HUES64 (cell line): ENCODE measurements around the gene CNEP1R1.
A peak's percentile ranks its signal among the peaks of the same experiment; 100 is the strongest.

ENCODE experiments used
- H3K27ac ChIP-seq: 2 replicates; pipeline ENCODE4 v1.7.0; 2013; ENCODE audit warnings: low read depth, low read length, inconsistent platforms
- H3K27me3 ChIP-seq: 2 replicates; pipeline ENCODE4 v1.6.1; 2013; ENCODE audit warnings: mild to moderate bottlenecking, low read length; ENCODE audit not compliant: insufficient read depth
- H3K36me3 ChIP-seq: 2 replicates; pipeline ENCODE4 v1.6.1; 2013; ENCODE audit warnings: mild to moderate bottlenecking, low read length; ENCODE audit not compliant: insufficient read depth
- H3K4me1 ChIP-seq: 2 replicates; pipeline ENCODE4 v1.6.1; 2013; ENCODE audit warnings: mild to moderate bottlenecking, low read length, moderate library complexity; ENCODE audit not compliant: insufficient read depth
- H3K4me3 ChIP-seq: 2 replicates; pipeline ENCODE4 v1.5.1; 2013; ENCODE audit warnings: mild to moderate bottlenecking, low read length, moderate library complexity
- H3K9ac ChIP-seq: 2 replicates; pipeline ENCODE4 v1.6.1; 2013; ENCODE audit warnings: mild to moderate bottlenecking, low read depth, low read length
- H3K9me3 ChIP-seq: 2 replicates; pipeline ENCODE4 v1.6.1; 2013; ENCODE audit warnings: low read depth, low read length; ENCODE audit not compliant: insufficient read depth
- WGBS: fragments of 150-250, 120-280 bp; methylation state at CpG from one replicate; pipeline ENCODE4 v1.1.7; 2013; ENCODE audit warnings: missing lambda C conversion rate; 5-methylcytosine and 5-hydroxymethylcytosine counted together

Gene CNEP1R1

DNA sequence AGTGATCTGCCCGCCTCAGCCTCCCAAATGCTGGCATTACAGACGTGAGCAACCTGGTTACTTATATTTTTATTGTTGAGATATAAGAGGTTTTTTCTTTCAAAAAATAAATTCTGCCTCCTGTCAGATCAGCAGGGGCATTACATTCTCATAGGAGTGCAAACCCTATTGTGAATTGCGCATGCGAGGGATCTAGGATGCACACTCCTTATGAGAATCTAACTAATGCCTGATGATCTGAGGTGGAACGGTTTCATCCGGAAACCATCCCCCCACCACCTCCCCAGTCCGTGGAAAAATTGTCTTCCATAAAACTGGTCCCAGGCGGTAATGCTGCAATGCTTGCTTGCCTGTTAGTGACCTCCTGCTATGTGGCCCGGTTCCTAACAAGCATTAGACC lies 7.5 kb upstream of the CNEP1R1 start:
- no peaks in the 10 kb centered on the region for H3K27me3 ChIP-seq
- WGBS, result 93% methylated on average over 9 of the region's 9 CpGs
- no peak overlapping the region for H3K27ac ChIP-seq
- H3K4me1 ChIP-seq, result peaks cover 9% of the 10 kb centered on the region
- no peak overlapping the region for H3K4me3 ChIP-seq
- H3K36me3 ChIP-seq, result no peaks in the 10 kb centered on the region
- no peaks in the 10 kb centered on the region for H3K9me3 ChIP-seq
- H3K9ac ChIP-seq, result no peak overlapping the region

DNA sequence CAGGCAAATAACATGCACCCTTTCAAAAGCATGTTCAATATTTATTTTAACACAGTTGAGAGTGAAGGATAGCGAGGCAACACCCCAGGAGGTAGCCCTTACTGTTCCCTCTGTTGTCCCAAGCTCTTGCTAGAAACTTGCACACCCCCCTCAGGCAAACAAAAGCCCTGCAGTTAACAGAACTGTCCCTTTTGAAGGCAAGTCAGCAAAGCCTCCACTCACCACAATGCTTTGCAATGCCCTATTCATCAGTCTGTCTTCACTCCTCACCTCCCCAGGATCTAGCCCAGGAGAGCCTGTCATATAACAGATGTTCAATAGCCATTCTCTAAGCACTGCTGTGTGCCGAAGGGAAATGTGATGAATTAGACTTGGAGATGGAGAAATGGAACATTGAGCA lies 3.5 kb upstream of the CNEP1R1 start:
- H3K9ac ChIP-seq, result no peak overlapping the region
- no peaks in the 10 kb centered on the region for H3K36me3 ChIP-seq
- H3K4me3 ChIP-seq, result no peak overlapping the region
- peaks cover 16% of the 10 kb centered on the region for H3K4me1 ChIP-seq
- WGBS, result 49% methylated on average over 2 of the region's 2 CpGs
- no peaks in the 10 kb centered on the region for H3K27me3 ChIP-seq
- no peaks in the 10 kb centered on the region for H3K9me3 ChIP-seq
- H3K27ac ChIP-seq, result no peak overlapping the region

DNA sequence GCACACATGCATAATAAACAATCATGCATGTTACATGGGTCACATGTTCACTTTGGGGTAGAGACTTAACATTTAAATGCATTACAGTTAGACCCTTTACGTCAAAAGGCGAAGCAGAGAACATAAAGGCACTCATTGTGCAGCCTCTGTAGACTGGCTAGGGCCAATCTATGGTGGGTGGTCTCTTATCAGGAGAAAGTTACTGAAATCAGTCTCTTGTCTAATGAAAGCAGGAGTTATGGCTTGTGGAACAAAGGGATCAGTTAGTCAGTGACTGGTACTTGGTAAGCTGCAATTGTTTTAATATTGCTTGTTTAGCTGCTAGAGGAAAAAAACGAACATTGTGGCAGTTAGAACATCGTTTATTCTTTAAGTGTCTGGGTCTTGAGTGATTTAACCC lies 1.4 kb upstream of the CNEP1R1 start:
- H3K9me3 ChIP-seq, result no peaks in the 10 kb centered on the region
- H3K27me3 ChIP-seq, result no peaks in the 10 kb centered on the region
- H3K4me3 ChIP-seq, result no peak overlapping the region
- H3K4me1 ChIP-seq, result peaks cover 16% of the 10 kb centered on the region
- H3K36me3 ChIP-seq, result peaks cover 5% of the 10 kb centered on the region
- WGBS, result 81% methylated on average over 4 of the region's 4 CpGs
- H3K9ac ChIP-seq, result no peak overlapping the region
- H3K27ac ChIP-seq, result no peak overlapping the region

DNA sequence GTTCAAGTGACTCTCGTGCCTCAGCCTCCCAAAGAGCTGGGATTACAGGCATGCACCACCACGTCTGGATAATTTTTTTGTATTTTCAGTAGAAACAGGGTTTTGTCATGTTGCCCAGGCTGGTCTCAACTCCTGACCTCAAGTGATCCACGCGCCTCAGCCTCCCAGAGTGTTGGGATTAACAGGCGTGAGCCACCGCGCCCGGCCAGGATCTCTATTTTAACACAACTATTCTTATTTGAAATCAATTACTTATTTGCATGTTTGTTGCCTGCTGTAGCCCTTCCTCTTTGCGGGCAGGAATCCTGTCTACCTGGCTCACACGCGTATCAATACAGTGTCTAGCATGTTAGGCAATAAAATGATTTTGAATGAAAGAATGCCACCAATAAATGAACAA lies 818 bp upstream of the CNEP1R1 start:
- Histone ChIP-seq H3K9ac (no peak overlapping the region), H3K36me3 (peaks cover 11% of the 10 kb centered on the region), H3K9me3 (no peaks in the 10 kb centered on the region), H3K4me1 (peaks cover 16% of the 10 kb centered on the region), H3K4me3 (no peak overlapping the region; the same call in 1 of the 2 replicates), H3K27me3 (no peaks in the 10 kb centered on the region), H3K27ac (peak overlapping the region; percentile 1; the same call in 1 of the 2 replicates)
- 95% methylated on average over 11 of the region's 11 CpGs for WGBS

DNA sequence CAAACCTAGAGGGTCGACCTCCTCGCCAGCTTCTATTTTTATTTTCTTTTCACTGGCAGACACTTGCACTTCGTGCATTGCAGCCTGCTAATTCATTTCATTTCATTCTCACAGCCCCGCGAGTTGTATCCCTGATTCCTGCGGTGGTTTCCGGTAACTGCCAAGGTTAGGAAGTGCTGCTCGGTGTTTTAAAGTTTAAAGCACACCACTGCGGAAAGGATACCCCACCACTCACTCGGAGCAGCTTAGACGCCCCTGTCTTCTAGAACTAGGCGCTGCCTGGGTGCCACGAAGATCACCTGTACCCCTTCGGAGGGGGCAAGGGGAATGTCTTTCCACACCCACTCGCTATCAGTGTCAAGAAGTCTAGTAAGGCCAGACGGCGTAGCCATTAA lies 509 bp downstream of the CNEP1R1 start:
- Histone ChIP-seq H3K9ac (peak overlapping the region; percentile 68), H3K4me3 (peak overlapping the region; percentile 99), H3K4me1 (peaks cover 16% of the 10 kb centered on the region), H3K36me3 (peaks cover 24% of the 10 kb centered on the region), H3K9me3 (no peaks in the 10 kb centered on the region), H3K27me3 (no peaks in the 10 kb centered on the region), H3K27ac (no peak overlapping the region)
- WGBS, result 1% methylated on average over 17 of the region's 17 CpGs

DNA sequence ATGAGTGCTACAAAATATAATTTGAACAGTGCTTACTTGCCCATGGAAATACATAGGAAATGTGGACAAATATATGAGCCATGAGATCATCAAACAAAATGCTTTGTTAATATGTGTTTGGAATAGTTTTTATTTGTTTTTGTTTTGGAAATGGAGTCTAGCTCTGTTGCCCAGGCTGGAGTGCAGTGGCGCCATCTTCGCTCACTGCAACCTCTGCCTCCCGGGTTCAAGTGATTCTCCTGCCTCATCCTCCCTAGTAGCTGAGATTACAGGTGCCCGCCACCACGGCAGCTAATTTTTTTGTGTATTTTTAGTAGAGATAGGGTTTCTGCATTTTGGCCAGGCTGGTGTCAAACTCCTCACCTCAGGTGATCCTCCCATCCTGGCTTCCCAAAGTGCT lies 2.8 kb downstream of the CNEP1R1 start:
- H3K4me1 ChIP-seq, result peaks cover 7% of the 10 kb centered on the region; the same call in 1 of the 2 replicates
- H3K4me3 ChIP-seq, result no peak overlapping the region
- no peaks in the 10 kb centered on the region for H3K9me3 ChIP-seq
- no peak overlapping the region for H3K9ac ChIP-seq
- H3K36me3 ChIP-seq, result peaks cover 42% of the 10 kb centered on the region
- no peaks in the 10 kb centered on the region for H3K27me3 ChIP-seq
- no peak overlapping the region for H3K27ac ChIP-seq
- WGBS, result 93% methylated on average over 3 of the region's 5 CpGs

- Histone ChIP-seq H3K4me1 (0 out of 2 replicates have a peak, but pooled peaks cover 4% of the 10 kb centered on the region), H3K27ac (no peak overlapping the region), H3K4me3 (no peak overlapping the region), H3K9me3 (no peaks in the 10 kb centered on the region), H3K27me3 (no peaks in the 10 kb centered on the region), H3K9ac (no peak overlapping the region), H3K36me3 (peaks cover 59% of the 10 kb centered on the region)
- 91% methylated on average over 3 of the region's 3 CpGs for WGBS
Measured at GRCh38 chr16:50035468-50035992, 10.5 kb downstream of the CNEP1R1 start.

DNA sequence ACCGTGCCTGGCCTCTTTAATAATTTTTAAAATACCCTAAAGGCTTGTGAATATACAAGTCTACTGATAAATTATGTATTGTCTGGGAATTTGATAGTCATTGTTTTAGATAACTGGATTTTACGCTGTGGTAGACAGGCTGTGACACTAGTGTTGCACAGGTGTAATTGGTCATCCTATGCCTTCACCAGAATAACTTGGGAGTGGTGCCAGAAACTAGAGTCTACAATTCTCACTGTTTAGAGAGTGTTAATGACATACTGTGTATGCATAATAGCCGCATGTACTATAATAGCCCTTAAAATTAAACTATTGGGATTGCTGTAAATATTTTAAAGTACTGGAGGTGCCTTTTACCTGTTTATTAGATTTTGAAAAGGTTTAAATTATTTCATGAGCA lies 11.4 kb downstream of the CNEP1R1 start:
- Histone ChIP-seq H3K9me3 (no peaks in the 10 kb centered on the region), H3K4me3 (no peak overlapping the region), H3K9ac (no peak overlapping the region), H3K36me3 (peaks cover 52% of the 10 kb centered on the region), H3K27ac (no peak overlapping the region), H3K27me3 (no peaks in the 10 kb centered on the region), H3K4me1 (0 out of 2 replicates have a peak, but pooled peaks cover 4% of the 10 kb centered on the region)
- 98% methylated on average over 2 of the region's 3 CpGs for WGBS

- Histone ChIP-seq H3K4me3 (no peak overlapping the region), H3K9me3 (no peaks in the 10 kb centered on the region), H3K36me3 (peaks cover 43% of the 10 kb centered on the region), H3K9ac (no peak overlapping the region), H3K4me1 (0 out of 2 replicates have a peak, but pooled peaks cover 4% of the 10 kb centered on the region), H3K27ac (no peak overlapping the region), H3K27me3 (no peaks in the 10 kb centered on the region)
- WGBS, result 83% methylated on average over 2 of the region's 2 CpGs
Measured at GRCh38 chr16:50037662-50038220, 12.7 kb downstream of the CNEP1R1 start.

- Histone ChIP-seq H3K9me3 (no peaks in the 10 kb centered on the region), H3K4me1 (0 out of 2 replicates have a peak, but pooled peaks cover 4% of the 10 kb centered on the region), H3K27ac (no peak overlapping the region), H3K4me3 (no peak overlapping the region), H3K36me3 (peaks cover 37% of the 10 kb centered on the region), H3K27me3 (no peaks in the 10 kb centered on the region), H3K9ac (no peak overlapping the region)
- 91% methylated on average over 3 of the region's 4 CpGs for WGBS
Measured at GRCh38 chr16:50038286-50038685, 13.3 kb downstream of the CNEP1R1 start.

DNA sequence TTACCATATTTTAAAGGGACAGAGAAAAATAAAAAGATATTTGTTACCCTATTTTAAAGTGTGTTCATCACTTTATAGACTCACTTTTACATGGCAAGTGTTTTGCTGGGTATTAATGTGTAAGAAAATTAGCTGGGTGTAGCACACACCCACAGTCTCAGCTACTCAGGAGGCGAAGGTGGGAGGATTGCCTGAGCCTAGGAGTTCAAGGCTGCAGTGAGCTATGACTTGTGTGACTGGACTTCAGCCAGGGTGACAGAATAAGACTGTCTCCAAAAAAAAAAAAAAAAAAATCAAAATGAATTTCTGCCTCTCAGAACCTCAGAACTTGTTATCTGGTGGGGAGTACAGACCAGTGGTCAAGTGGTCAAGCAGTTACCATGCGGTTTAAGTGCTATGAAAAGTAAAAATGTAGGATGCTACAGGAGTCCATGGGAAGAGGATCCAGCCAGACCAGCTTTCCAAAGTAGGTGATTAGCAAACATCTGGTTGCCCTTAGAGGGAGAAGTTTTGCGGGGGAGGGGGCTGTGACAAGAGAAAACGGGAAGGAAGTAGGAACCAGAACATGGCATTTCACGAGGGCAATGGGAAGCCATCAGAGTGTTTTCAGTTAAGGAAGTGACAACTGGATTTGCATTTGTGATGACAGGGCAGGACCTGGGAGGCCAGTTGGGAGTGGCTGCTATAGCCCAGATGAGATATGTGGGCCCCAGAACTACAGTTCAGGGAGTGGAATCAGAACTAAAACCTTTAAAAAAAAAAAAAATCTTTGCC lies 13.9 kb downstream of the CNEP1R1 start:
- Histone ChIP-seq H3K27me3 (no peaks in the 10 kb centered on the region), H3K9ac (no peak overlapping the region), H3K4me3 (no peak overlapping the region), H3K4me1 (0 out of 2 replicates have a peak, but pooled peaks cover 4% of the 10 kb centered on the region), H3K9me3 (no peaks in the 10 kb centered on the region), H3K27ac (no peak overlapping the region), H3K36me3 (peaks cover 34% of the 10 kb centered on the region)
- WGBS, result 68% methylated on average over 5 of the region's 5 CpGs
